OCI-LY3 (cell line): ENCODE measurements around the gene PLCE1.

Experiments
- CTCF ChIP-seq: fragments of 200-600, 300-600 bp; sonication (generic); IDR thresholded peaks from 2 replicates; pipeline ENCODE4 v1.5.1; 2014; ENCODE audit warnings: antibody characterized with exemption, low read length, low read depth
- EZH2phosphoT487 ChIP-seq: fragments of 200-600 bp; shearing (Covaris generic); IDR thresholded peaks from 2 replicates; pipeline ENCODE4 v1.6.1; 2018; ENCODE audit warnings: antibody characterized with exemption, mixed run types, low read depth

- no peak for TF ChIP-seq CTCF
- no peak for TF ChIP-seq EZH2phosphoT487
These were observed 47.9 kb upstream of the PLCE1 start for GRCh38 chr10:93945819-93946218.
